ENCODE results near the gene C4BPA.

Gene C4BPA

DNA sequence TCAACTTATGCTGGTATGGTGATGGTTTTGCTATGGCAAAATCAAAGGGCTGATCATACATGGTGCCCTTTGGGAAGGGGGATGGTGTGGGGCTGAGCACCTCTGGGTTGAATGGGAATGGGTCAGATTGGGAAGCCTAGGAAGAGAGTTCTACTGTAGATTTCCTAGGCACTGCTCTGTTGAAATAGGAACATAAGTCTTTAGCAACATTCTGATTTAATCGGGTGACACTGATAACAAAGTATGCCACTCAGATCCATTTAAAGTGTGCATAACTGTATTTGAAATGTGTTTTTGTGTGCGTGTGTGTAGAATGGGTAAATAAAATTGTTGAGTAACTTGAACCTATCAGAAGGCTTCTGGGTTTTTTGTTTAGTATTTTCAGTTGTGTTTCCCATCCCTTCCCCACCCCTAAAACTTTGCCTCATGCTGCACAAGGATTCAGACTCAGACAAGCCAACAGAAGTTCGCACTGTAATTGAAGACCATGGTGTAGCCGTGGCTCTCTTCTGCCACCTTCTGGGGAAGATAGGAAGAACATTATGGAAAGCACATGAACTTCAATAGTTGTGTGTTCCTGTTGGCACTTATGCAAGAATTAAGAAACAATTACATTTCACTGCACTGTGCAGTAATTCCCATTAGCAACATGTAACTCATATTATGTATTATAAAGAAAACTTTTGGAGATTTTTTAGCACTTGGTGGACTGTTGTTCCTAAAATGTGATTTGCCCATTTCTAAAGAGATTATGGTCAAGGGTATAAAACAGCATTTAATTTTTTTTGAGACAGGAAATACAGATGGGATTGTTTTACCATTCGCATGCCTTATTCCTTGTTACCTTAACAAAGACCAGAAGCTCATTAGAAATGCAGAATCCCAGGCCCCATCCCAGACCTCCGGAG is 26.3 kb upstream of the C4BPA start:
- DNase-seq: peak; percentile 30 to 50

DNA sequence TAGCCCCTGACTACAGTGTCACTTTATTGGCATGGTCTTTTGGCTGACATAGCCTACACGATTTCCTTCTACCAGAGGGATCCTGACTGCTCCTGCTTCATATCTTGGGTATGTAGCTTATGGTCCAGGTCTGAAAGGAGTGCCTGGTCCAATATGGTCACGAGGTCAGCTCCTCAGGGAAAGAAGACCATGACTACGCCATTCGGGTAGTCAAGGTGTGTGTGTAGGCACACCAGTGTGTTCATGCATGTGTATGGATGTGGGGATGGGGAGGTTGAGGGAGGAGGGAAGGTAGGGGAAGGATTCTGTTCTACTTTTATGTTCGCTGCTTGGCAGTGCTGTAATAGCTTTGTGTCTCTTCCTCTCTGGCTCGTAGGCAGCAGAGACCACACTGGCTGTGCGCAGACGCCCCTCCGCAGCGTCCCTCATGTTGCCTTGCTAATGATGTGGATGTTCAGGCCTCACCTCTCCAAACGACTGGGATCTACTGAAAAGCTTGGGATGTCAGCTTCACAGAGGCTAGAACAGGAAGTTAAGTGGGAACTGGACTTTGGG is 25.4 kb upstream of the C4BPA start:
- DNase-seq: no peak

DNA sequence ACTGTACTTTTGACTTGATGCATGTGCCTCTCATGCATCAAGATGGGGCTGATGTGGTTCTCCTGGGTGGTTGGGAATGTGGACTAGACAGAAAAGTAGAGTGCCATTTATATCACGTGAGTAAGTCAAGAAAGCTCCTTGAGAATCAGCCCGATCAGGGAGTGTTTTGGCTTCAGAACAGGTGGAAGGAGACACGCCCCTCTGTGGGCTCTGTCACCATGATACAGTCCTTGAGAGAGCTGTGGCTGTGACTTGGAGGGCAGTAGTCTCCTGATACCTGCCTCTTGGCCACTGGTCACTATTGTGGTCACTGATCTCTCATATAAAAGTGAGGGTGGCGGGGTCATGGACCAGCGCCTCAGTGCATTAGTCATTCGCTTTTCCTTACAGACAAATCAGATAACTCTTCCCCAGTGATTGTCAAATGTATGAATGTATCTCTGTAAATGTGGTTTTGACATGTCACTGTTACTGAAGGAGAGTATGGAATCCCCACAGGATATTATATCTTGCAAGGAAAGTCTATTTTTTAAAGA is 24.3 kb upstream of the C4BPA start:
- no peak for DNase-seq

DNA sequence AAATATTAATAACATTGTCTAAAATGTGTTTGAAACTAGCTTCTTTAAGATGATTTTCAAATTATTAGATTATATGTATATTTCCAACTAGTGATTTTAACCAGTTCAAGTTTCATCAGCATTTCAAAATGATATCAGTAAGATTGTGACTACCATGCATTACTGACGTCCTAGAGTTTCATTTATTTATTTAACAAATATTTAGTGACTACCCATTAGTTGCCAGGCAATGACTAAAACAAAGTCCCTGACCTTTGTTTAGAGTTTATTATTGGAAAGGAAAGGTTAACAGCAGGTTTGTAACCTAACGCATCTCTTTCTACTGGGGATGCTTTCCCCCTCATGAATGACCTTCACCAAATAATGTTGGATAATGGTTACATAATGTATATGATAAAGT is 22.9 kb upstream of the C4BPA start:
- DNase-seq: no peak

DNA sequence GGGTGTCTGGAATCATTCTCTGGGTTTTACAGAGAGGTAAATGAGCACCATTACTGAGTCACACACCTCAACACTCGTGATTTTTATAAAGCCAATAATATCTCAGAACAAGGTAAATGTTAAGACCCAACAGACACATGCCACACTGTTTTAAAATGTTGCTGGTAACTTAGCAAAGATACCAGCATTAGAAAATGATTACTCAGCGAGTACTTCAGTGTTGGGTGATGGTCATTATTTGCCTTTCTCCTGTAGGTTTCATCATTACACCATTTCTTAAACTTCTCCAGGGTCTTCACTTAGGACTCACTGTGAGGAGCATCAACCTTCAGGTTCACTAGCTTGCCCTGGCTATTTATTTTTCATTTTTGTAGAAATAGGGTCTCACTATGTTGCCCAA is 22.2 kb upstream of the C4BPA start:
- DNase-seq: no peak

DNA sequence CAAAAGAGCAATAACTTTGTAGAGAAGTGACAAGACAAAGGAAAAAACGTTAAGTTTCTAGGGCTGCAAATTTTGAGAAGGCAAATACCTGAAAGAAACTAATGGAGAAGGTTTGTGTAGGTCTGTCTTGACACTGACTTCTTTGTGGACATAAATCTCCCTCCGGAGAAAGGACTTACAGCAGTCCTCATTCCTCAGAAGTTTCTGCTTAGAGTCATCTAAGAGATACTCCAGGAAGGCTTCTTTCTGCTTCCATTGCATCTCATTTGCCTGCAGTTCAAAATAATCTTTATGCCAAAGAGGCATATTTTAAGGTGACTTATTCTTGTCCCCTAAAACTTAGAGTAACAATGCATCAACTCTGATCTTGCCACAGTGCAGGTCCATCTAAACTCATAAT is 19.8 kb upstream of the C4BPA start:
- no peak for DNase-seq

DNA sequence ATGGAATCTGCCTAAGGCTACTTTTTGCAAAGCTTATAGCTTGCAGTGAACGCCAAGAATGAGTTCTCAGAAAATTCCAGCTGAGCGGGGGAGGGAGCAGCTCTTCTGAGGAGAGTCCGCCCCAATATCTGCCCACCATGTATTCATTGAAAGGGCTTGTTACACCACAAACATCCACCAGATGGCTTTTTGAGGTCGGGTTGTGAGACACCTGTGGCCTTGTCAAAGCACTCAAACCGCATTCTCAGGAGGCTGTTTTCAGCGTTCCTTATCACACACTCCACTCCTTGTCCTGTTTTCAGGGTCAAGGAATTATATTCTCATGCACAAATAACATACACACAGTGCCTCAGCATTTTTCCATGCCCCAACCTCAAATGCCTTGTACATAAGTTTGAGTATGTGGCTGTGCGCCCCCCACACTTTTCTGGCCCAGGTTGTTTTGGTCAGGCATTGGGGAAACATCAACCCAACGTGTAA is 19.3 kb upstream of the C4BPA start:
- peak; percentile 16 to 55 for DNase-seq

DNA sequence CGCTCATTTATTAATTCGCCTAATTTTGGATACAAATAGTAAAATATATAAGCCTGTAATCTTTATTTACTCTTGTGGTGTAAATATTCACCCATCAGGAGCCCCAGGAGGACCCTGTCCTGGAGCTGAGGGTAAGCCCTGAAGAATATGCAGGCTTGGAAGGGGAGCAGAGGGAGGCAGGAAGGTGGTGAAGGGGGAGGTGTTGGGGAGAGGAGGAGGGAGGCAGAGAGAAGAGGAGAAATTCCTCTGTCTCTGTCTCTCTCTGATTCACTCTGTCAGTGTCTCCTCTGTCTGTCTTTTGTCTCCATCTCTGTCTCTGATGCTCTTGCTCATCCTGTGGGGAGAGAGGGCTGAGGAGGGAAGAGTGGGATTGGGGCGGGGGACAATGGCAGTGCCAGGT is 18.1 kb upstream of the C4BPA start:
- DNase-seq: no peak

DNA sequence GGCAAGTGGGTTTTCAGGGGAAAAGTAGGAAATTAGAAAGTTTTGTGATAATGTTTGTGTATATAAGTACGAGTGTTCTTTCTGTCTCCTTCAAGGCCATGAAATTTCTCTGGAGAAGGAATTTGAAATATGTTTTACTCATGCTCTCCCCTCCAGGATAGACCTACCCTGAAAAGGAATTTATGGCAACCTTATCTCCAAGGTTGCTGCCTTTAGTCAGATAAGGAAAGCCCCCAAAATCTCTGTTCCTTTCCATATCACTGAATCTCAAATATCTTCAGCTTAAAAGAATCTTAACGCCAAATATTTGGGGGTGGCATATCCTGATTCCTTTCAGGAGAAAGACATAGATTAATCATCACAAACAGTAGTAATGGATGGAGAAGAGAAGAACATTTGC is 15.9 kb upstream of the C4BPA start:
- no peak for DNase-seq

DNA sequence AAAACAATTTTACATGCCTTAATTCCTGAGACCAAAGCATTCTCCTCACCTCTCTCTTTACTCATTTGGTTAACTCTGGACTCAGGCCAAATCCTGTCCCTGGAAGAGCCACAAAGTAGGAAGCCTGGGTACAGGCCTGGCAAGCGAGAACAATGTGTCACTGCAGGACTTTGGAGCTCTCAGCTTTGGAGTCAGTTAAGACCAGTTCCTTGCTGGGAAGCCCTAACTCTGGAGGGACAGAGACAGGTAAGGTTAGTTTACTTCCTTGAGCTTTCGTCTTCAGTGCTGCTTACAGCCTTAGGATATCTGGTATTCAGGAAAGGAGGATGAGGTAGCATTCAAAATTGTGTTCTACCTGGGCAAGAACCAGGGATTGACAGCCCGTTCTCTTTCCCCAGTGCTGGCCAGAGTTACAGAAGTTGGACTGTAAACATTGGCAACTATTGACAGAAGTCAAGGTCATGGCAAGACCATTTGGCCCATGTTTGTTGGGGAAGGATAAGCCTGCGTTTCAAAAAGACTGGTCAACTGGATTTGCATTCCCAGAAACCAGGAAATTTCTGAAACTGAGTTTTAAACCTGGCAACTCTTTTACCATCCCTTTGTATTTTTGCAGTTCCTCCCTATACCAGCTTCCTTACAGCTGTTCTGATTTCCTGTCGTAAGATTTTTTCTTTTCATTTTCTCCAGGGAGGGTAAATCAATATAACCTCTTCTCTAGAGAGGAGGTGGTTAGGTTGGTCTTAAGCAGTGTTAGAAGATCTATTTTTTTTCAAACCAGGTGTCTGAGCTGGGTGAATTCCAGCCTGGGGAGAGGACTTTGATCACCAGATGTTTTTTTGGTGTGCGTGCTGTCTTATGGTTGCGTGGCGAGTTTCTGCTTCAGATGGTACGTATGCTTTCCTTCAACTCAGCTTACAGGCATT is 15.1 kb upstream of the C4BPA start, which contains the start of gene C4BPB:
C4BPB (plus strand) TSS at position 160 of the 926 bp plus-strand sequence; CDS start at position 832, 672 bp downstream.
- no peak for DNase-seq

DNA sequence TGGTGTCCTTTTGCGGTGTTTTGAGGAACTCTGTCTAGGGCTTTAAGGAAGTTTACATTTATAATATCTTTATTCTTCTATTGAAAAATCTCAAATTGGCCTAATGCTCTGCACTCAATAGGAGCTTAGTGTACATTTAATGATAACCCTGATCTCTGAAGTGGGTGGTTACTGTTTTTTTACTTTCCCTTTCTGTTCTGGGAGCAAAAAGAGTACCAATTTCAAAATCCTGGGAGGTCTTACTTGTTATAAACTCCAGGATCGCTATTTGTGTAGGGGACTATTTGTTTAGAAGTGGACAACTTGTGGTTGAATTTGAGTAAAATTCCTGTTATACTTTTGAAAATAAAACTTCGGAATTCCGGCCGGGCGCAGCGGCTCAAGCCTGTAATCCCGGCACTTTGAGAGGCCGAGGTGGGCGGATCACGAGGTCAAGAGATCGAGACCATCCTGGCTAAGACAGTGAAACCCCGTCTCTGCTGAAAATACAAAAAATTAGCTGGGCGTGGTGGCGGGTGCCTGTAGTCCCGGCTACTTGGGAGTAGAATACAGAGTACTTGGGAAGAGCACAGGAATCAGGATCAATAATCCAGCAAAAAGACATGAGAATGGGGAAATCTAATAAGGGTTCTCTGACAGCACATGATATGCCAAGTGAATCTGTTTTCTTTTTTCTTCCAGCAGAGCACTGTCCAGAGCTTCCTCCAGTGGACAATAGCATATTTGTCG is 14.2 kb upstream of the C4BPA start:
- DNase-seq: no peak

DNA sequence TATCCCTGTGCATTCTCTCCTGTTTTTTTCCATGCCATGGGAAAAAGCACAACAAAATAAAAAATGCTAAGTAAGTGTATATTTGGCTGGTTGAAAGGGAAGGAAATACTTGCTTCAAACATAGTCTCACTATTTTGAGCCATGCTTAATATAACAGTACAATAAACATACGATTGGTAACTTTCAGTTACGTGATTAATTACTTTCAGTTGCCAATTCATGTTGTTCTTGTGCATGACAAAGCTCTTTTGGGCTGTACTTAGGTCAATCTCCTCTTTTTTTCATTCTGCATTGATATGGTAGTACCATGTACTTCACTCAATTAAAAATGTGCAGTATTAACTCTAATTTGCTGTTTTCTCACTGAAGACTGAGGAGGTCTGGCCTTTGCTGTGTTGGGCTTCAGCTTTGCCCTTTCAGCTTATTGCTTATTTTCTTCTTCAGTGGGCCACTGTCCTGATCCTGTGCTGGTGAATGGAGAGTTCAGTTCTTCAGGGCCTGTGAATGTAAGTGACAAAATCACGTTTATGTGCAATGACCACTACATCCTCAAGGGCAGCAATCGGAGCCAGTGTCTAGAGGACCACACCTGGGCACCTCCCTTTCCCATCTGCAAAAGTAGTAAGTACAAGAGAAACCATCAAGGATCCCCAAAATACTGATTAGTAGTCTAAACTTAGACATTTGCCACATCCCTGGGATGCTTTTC is 12.7 kb upstream of the C4BPA start:
- DNase-seq: no peak

DNA sequence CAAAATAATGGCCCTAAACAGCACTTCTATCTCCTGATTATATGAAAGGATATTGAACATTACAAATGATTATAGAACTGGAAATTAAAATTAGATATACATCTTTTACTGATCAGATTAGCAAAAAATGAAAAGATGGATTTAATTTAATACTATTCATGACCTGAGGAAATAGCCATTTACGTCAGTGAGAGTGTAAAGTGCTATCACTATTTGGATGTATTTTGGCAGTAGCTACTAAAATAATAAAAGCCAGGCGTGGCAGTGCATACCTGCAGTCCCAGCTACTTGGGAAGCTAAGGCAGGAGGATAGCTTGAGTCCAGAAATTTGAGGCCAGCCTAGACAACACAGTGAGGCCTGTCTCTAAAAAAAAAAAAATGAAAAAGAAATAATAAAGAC is 10.1 kb upstream of the C4BPA start:
- no peak for DNase-seq

DNA sequence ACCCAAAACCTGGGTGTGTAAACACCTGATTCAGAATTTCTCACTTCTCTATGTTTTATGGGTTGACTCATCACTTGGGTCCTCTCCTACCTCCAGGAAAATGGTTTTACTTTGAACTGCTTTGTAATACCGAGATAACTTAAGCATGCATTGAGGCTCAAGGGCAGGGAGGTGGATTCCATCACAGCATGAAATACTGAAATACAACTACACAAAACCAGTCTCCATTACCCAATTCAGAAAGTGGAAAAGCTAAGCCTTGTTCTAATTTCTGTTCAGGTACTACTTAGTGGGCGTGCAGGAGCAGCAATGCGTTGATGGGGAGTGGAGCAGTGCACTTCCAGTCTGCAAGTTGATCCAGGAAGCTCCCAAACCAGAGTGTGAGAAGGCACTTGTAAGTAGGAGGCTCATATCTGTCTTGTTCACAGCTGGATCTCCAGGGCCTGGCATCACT is 6.1 kb upstream of the C4BPA start:
- DNase-seq: no peak

DNA sequence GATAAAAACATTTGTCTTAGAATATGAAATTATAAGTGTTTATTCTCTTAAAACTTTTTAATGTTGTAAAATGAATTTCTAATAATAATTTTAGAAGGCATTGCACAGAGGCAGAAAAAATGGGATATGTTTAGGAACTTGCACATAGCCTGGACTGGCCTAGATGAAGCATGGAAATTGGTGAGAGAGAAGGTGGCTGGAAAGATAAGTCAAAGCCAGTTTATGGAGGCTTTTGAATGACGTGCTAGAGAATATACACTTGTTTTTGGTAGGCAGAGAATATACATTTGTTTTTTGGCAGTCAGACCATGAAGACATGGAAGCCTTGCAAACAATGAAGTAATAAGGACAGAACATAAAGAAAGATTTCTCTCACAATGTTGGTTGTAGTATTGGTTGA is 2.3 kb upstream of the C4BPA start:
- DNase-seq: no peak

DNA sequence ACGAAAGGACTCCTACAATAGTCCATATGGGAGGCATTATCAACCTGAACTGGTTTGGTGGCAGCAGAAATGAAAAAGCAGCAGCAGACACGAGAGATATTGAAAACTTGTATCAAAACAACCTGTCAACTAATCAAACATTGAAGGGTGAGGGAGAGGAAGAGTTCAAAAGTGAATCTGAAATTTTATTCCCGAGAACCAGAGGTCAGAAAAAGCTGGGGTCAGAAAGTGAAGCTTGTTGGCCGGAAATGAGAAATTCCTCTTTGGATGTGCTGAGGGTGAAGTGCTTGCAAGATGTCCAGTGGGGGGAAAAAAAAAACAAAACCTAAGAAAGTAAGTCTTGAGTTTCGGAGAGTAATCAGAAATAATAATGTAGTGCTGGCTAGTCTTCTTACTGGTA is 1.9 kb upstream of the C4BPA start:
- DNase-seq: no peak

DNA sequence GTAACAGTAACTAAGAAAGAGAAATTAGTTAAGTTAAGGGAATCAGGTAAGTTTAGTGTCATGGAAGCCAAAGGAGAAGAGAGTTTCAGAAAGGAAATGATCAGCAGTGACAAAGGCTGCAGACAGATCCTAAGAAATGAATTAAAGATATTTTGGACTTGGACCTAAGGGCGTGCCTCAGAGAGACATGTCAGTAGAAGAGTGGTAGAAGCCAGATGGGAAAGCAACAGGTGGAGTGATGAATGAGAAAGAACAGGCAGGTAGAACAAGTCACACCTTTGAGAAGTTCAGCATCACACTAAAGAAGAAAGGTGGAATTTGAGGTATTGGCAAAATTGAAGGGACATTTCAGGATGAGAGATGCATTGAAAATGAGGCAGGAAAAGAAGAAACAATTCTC is 1.4 kb upstream of the C4BPA start:
- no peak for DNase-seq

DNA sequence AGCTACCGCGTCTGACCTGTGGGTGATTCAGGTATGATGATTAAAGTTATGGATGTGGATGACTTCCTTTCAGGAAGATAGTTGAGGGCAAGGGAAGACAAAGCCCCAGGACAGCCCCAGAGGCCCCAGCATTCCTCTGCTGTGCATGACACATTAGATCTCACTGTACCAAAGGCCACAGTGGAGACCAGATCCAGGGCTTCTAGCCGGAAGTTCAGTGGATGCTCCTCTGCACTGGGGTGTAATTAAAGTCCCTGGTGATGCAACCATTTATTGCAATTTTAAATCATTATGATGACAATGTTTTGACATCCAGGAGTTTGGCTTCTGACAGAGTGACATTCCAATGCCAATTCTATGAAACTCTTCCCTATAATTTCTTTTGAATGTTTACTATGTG is 5.0 kb downstream of the C4BPA start:
- DNase-seq: no peak

DNA sequence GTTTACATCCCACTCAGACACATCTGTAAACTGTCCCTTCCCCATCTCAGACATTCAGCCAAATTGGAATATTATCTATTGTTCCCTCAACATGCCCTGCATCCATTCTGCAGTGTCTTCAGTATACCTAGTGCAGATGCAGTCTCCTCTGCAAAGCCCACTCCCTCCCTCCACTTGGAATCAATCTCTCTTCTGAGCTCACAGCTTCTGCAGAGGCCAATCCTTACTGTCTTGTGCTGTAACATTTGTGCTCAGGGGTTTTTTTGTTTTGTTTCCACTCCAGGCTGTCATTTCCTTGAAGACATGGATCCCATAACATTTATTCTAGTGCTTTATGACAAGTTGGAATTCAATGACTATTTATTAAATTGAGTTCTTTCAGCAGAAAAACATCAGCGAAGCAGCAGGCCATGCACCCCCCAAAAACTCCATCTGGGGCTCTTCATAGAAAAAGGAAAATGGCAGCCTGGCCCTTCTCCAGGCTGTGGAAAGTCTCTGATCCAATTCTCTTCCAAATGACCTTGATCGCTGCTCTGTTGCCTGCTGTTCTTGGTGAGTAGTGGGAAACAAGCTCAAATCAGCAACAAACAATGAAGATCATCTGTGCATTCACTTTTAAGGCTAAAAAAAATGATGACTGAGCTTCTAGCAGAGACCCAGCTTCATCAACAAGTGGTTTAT is 8.7 kb downstream of the C4BPA start:
- DNase-seq: no peak

DNA sequence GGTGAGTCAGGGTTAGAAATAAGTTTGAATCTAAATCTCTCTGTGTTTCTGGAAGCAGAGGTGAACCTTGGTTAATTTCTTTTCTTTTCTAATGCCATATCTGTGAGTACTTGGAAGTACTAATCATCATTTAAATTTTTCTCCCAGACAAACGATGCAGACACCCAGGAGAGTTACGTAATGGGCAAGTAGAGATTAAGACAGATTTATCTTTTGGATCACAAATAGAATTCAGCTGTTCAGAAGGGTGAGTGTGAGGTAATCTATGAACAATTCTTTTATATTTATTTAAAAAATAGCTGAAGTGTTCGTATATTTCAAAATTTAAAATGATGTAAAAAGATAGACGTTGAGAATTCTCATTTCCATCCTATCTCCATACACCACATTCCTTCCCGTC is 11.2 kb downstream of the C4BPA start:
- no peak for DNase-seq

DNA sequence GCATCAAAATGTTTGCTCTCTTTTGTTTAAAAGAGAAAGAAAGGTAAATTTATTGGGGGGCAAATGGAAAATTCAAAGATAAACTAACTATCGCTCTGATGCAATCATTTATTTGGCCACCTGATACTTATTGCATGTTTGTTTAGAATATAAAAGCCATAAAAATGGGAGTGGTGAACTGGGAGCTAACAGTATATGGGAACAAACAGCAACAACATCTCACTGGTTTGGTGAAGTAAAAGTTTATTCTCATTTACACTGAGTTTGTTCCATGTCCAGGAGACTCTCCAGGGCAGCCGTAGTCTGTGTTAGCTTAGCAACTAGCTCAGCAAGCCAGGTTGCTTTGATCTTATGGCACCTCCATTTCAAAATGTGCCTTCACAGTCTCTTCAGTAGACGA is 20.4 kb downstream of the C4BPA start:
- DNase-seq: no peak

All from stimulated activated CD4-positive, alpha-beta T cell treated with anti-CD3 and anti-CD28 coated beads, Interleukin-4, amount 100 ng/mL, for 4 hours (primary cell).